ENCODE measurements around the gene MST1. TPM values are rescaled to one million over a fixed set of nuclear protein-coding genes. Genes with fewer than 3 reads are reported as not detected.

MST1 gene
- total RNA-seq, 1 experiment from 2014 or later, result 0.33 TPM

GRCh38 chr3:49644684-49645083 is 44.6 kb downstream of the MST1 start:
- DNase-seq, result no peak
- Histone ChIP-seq H3K27me3 (no peaks in the 10 kb centered on the region), H3K4me3 (no peak overlapping the region), H3K9me3 (no peaks in the 10 kb centered on the region), H3K36me3 (no peaks in the 10 kb centered on the region)

- Histone ChIP-seq H3K27me3 (no peaks in the 10 kb centered on the region), H3K4me3 (no peak overlapping the region), H3K36me3 (no peaks in the 10 kb centered on the region), H3K9me3 (no peaks in the 10 kb centered on the region)
- DNase-seq, result no peak
Observed at GRCh38 chr3:49642708-49643145, 46.5 kb downstream of the MST1 start.

GRCh38 chr3:49641921-49642707 is 47.2 kb downstream of the MST1 start:
- Histone ChIP-seq H3K4me3 (no peak overlapping the region), H3K36me3 (no peaks in the 10 kb centered on the region), H3K9me3 (no peaks in the 10 kb centered on the region), H3K27me3 (no peaks in the 10 kb centered on the region)
- DNase-seq, result no peak

- Histone ChIP-seq H3K9me3 (no peaks in the 10 kb centered on the region), H3K36me3 (no peaks in the 10 kb centered on the region), H3K4me3 (no peak overlapping the region), H3K27me3 (no peaks in the 10 kb centered on the region)
- DNase-seq, result no peak
Observed at GRCh38 chr3:49641292-49641691, 48.0 kb downstream of the MST1 start.

- no peaks in the 10 kb centered on the region for H3K9me3 ChIP-seq
- H3K36me3 ChIP-seq, result no peaks in the 10 kb centered on the region
- no peaks in the 10 kb centered on the region for H3K27me3 ChIP-seq
- DNase-seq, result no peak
- H3K4me3 ChIP-seq, result no peak overlapping the region
Observed at GRCh38 chr3:49639551-49639950, 49.7 kb downstream of the MST1 start.

- H3K36me3 ChIP-seq, result no peaks in the 10 kb centered on the region
- no peaks in the 10 kb centered on the region for H3K9me3 ChIP-seq
- H3K27me3 ChIP-seq, result no peaks in the 10 kb centered on the region
- DNase-seq, result peak; percentile 82
- no peak overlapping the region for H3K4me3 ChIP-seq
Observed at GRCh38 chr3:49638445-49638844, 50.8 kb downstream of the MST1 start.

GRCh38 chr3:49636883-49637609 is 52.2 kb downstream of the MST1 start:
- no peak for DNase-seq
- Histone ChIP-seq H3K27me3 (no peaks in the 10 kb centered on the region), H3K9me3 (no peaks in the 10 kb centered on the region), H3K36me3 (no peaks in the 10 kb centered on the region), H3K4me3 (no peak overlapping the region)

- Histone ChIP-seq H3K36me3 (no peaks in the 10 kb centered on the region), H3K9me3 (no peaks in the 10 kb centered on the region), H3K4me3 (no peak overlapping the region), H3K27me3 (no peaks in the 10 kb centered on the region)
- no peak for DNase-seq
Observed at GRCh38 chr3:49634736-49635135, 54.5 kb downstream of the MST1 start.

Other genes starting within 250 kb of the MST1 start
- 43.5 and 52.3 TPM in 2 replicates for gene DAG1, start 219.2 kb downstream of the MST1 start, total RNA-seq (2014; rRNA removed; shearing (Covaris generic); ENCODE audit: low replicate concordance)
- gene BSN, start 135.0 kb downstream of the MST1 start, total RNA-seq (2014; rRNA removed; shearing (Covaris generic); ENCODE audit: low replicate concordance), result 0.05 and 0.23 TPM in 2 replicates
- 53.9 and 87.5 TPM in 2 replicates for gene APEH, start 15.1 kb downstream of the MST1 start, total RNA-seq (2014; rRNA removed; shearing (Covaris generic); ENCODE audit: low replicate concordance)
- 8.5 TPM in 2 replicates for gene RNF123, start 83 bp upstream of the MST1 start, total RNA-seq (2014; rRNA removed; shearing (Covaris generic); ENCODE audit: low replicate concordance)
- 2.1 TPM in 1 of 2 replicates, not detected in the other for gene AMIGO3, start 30.2 kb upstream of the MST1 start, total RNA-seq (2014; rRNA removed; shearing (Covaris generic); ENCODE audit: low replicate concordance)
- 16.8 and 19.4 TPM in 2 replicates for gene GMPPB, start 34.5 kb upstream of the MST1 start, total RNA-seq (2014; rRNA removed; shearing (Covaris generic); ENCODE audit: low replicate concordance)
- gene IP6K1, start 97.1 kb upstream of the MST1 start, total RNA-seq (2014; rRNA removed; shearing (Covaris generic); ENCODE audit: low replicate concordance), result 10.9 and 19.5 TPM in 2 replicates
- 0.10 TPM in 1 of 2 replicates, not detected in the other for gene CDHR4, start 110.4 kb upstream of the MST1 start, total RNA-seq (2014; rRNA removed; shearing (Covaris generic); ENCODE audit: low replicate concordance)
- gene INKA1, start 113.8 kb upstream of the MST1 start, total RNA-seq (2014; rRNA removed; shearing (Covaris generic); ENCODE audit: low replicate concordance), result 3.2 TPM in 1 of 2 replicates, not detected in the other
- gene UBA7, start 124.5 kb upstream of the MST1 start, total RNA-seq (2014; rRNA removed; shearing (Covaris generic); ENCODE audit: low replicate concordance), result 5.8 and 6.9 TPM in 2 replicates
- gene TRAIP, start 167.1 kb upstream of the MST1 start, total RNA-seq (2014; rRNA removed; shearing (Covaris generic); ENCODE audit: low replicate concordance), result 4.9 and 18.5 TPM in 2 replicates
- 0.20 TPM in 1 of 2 replicates, not detected in the other for gene CAMKV, start 180.4 kb upstream of the MST1 start, total RNA-seq (2014; rRNA removed; shearing (Covaris generic); ENCODE audit: low replicate concordance)
- gene MST1R, start 214.4 kb upstream of the MST1 start, total RNA-seq (2014; rRNA removed; shearing (Covaris generic); ENCODE audit: low replicate concordance), result 1.1 and 1.9 TPM in 2 replicates
- 10.3 and 15.6 TPM in 2 replicates for gene MON1A, start 240.3 kb upstream of the MST1 start, total RNA-seq (2014; rRNA removed; shearing (Covaris generic); ENCODE audit: low replicate concordance)